Adipose tissue (tissue), 3 donors: ENCODE measurements around the gene CENPH. TPM values are rescaled to one million over a fixed set of nuclear protein-coding genes. Genes with fewer than 3 reads are reported as not detected.
"Not testable (repeated sequence)": the region's sequence is repeated elsewhere in the genome, so short reads cannot be mapped to it uniquely, and the experiment has no call there.

Source experiments
- H3K27ac ChIP-seq: one replicate; pipeline ENCODE4 v1.5.1; 2013; ENCODE audit warnings: low read depth, low read length
- WGBS, 3 donors: extraction: QIAGEN DNeasy Blood & Tissue Kit; methylation state at CpG; one replicate each; pipeline ENCODE4 v1.1.7; 2013; 5-methylcytosine and 5-hydroxymethylcytosine counted together
- polyA plus RNA-seq, 3 donors: library from polyadenylated mRNA; stranded (reverse); fragments of 200-250 nt; gene quantifications; one replicate each; pipeline ENCODE4 v1.2.3, GENCODE V29; 2013
- donor health status: healthy with polysubstance abuse.
- donor health status: Bipolar disorder and iron deficiency.
- donor health status: healthy.

CENPH gene
- polyA plus RNA-seq, 3 donors, result 0.95 to 5.2 (median 2.5) TPM

- H3K27ac ChIP-seq, result not testable (repeated sequence)
- WGBS, 3 donors, result 93 to 95% (median 95%) methylated on average over 9 of the region's 9 CpGs
Measured at GRCh38 chr5:69236733-69237132, 47.4 kb downstream of the CENPH start.

- 75 to 86% (median 86%) methylated on average over 3 of the region's 3 CpGs for WGBS, 3 donors
- H3K27ac ChIP-seq, result no peak overlapping the region
Measured at GRCh38 chr5:69237877-69238276, 48.5 kb downstream of the CENPH start.

- 83 to 89% (median 85%) methylated on average over 6 of the region's 6 CpGs for WGBS, 3 donors
- H3K27ac ChIP-seq, result no peak overlapping the region
Measured at GRCh38 chr5:69238760-69239251, 49.4 kb downstream of the CENPH start.

- H3K27ac ChIP-seq, result no peak overlapping the region
- 70 to 93% (median 91%) methylated on average over 8 of the region's 8 CpGs for WGBS, 3 donors
Measured at GRCh38 chr5:69242215-69242927, 53.0 kb downstream of the CENPH start.

GRCh38 chr5:69245031-69245430 lies 55.6 kb downstream of the CENPH start:
- 80 to 98% (median 96%) methylated on average over 3 to 5 of the region's 5 CpGs for WGBS, 3 donors
- H3K27ac ChIP-seq, result no peak overlapping the region

GRCh38 chr5:69248019-69248418 lies 58.6 kb downstream of the CENPH start:
- 96 to 99% (median 96%) methylated on average over 2 of the region's 2 CpGs for WGBS, 3 donors
- H3K27ac ChIP-seq, result no peak overlapping the region

- H3K27ac ChIP-seq, result no peak overlapping the region
- 92 to 98% (median 95%) methylated on average over 2 of the region's 2 CpGs for WGBS, 3 donors
Measured at GRCh38 chr5:69250593-69250992, 61.2 kb downstream of the CENPH start.

- 83 to 91% (median 90%) methylated on average over 3 of the region's 3 CpGs for WGBS, 3 donors
Measured at GRCh38 chr5:69252437-69252836, 63.1 kb downstream of the CENPH start.

GRCh38 chr5:69255940-69256339 lies 66.6 kb downstream of the CENPH start:
- 94 to 95% (median 94%) methylated on average over 4 of the region's 4 CpGs for WGBS, 3 donors
- not testable (repeated sequence) for H3K27ac ChIP-seq

More at GRCh38 chr5:69252437-69252836, 63.1 kb downstream of the CENPH start:
- H3K27ac ChIP-seq, result no peak overlapping the region

- H3K27ac ChIP-seq, result no peak overlapping the region
- WGBS, 3 donors, result 100% methylated on average over 1 of the region's 1 CpG
Measured at GRCh38 chr5:69257577-69257976, 68.2 kb downstream of the CENPH start.

Other genes with a start within 250 kb of the CENPH start
- gene SLC30A5, start 95.6 kb upstream of the CENPH start, polyA plus RNA-seq, result 10 to 100 TPM; 17.2 to 26.3 (median 21.0) TPM
- 1 to 10 TPM; 2.4 to 3.3 (median 2.7) TPM for gene CCNB1, start 22.4 kb upstream of the CENPH start, polyA plus RNA-seq
- gene CDK7, start 45.3 kb downstream of the CENPH start, polyA plus RNA-seq, result 10 to 100 TPM; 11.6 to 13.6 (median 12.7) TPM
- 1 to 10 TPM; 2.8 to 4.9 (median 3.0) TPM for gene CCDC125, start 143.2 kb downstream of the CENPH start, polyA plus RNA-seq
- gene AK6, start 179.9 kb downstream of the CENPH start, polyA plus RNA-seq, result 10 to 100 TPM; 19.8 to 59.5 (median 43.0) TPM
- gene TAF9, start 179.9 kb downstream of the CENPH start, polyA plus RNA-seq, result 10 to 100 TPM; 33.4 to 65.1 (median 54.5) TPM
- gene RAD17, start 180.2 kb downstream of the CENPH start, polyA plus RNA-seq, result 10 to 100 TPM in 1 of 3 donors, 1 to 10 TPM in 2; 8.4 to 17.8 (median 9.5) TPM
- gene MARVELD2, start 225.5 kb downstream of the CENPH start, polyA plus RNA-seq, result 1 to 10 TPM in 1 of 3 donors, under 1 TPM in 2; 0.45 to 7.6 (median 0.61) TPM